Measurements from ENCODE around the gene APOB. TPM values are rescaled to one million over a fixed set of nuclear protein-coding genes. Genes with fewer than 3 reads are reported as not detected.

The APOB gene
- total RNA-seq, 1 experiment from 2014 or later, result 1.5 TPM

DNA sequence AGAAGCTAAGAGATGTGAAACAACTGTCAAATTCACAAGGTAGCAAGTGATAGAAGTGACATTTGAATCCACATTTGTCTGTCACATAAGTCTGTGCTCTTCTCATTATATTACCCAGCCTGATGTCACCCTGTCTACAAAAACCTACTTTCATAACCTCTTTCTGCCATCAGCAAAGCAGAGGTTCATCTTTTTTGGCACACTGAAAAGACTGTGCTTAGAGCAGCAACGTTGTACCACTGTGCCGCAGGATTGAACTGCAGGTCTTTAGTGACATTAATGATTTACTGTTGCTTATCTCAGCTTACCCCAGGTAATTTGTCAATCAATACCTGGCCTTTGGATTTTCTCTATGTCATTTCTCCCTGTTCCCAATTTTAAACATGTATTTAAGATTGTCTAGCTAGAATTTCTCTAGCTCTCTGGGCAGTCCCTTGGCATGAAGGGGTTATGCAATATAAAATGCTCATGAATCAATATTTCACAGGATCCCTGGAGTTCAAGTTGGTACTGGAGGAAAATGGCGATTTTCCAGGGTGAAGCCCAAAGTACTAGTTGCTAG is 48.5 kb upstream of the APOB start (continued):
- no peak for TF ChIP-seq AR (CRISPR knock-in tag; IDR thresholded peaks at IDR 0.05)
- TF ChIP-seq, protein P1, sequence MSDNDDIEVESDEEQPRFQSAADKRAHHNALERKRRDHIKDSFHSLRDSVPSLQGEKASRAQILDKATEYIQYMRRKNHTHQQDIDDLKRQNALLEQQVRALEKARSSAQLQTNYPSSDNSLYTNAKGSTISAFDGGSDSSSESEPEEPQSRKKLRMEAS (CRISPR knock-in tag; IDR thresholded peaks at IDR 0.05), result no peak
- no peak for TF ChIP-seq SOX15 (CRISPR knock-in tag; IDR thresholded peaks at IDR 0.05)
- no peak for TF ChIP-seq STAT6 (CRISPR knock-in tag; conservative IDR thresholded peaks at IDR 0.05; ENCODE audit: low read depth)

- no peaks in the 10 kb centered on the region for H3K4me1 Mint-ChIP-seq
- H3K36me3 Mint-ChIP-seq, result no peaks in the 10 kb centered on the region
- POLR2A ChIA-PET, result no interaction called here
- no peaks in the 10 kb centered on the region for H3K27me3 Mint-ChIP-seq (ENCODE audit: low read depth)
- peaks cover 8% of the 10 kb centered on the region for H3K9me3 Mint-ChIP-seq
- no peak overlapping the region for H3K27ac Mint-ChIP-seq
- no peak for ATAC-seq
- no peak overlapping the region for H3K4me3 Mint-ChIP-seq
- CTCF ChIA-PET, result no interaction called here
- DNase-seq (ENCODE audit: low spot score), result no peak
- TF ChIP-seq RORB (CRISPR knock-in tag; IDR thresholded peaks at IDR 0.05), result no peak
- TF ChIP-seq, protein P2, sequence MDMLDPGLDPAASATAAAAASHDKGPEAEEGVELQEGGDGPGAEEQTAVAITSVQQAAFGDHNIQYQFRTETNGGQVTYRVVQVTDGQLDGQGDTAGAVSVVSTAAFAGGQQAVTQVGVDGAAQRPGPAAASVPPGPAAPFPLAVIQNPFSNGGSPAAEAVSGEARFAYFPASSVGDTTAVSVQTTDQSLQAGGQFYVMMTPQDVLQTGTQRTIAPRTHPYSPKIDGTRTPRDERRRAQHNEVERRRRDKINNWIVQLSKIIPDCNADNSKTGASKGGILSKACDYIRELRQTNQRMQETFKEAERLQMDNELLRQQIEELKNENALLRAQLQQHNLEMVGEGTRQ (CRISPR knock-in tag; IDR thresholded peaks at IDR 0.05), result no peak
- no peak for TF ChIP-seq FOXK1 (CRISPR knock-in tag; IDR thresholded peaks at IDR 0.05)
- TF ChIP-seq AR (CRISPR knock-in tag; IDR thresholded peaks at IDR 0.05), result no peak
- TF ChIP-seq SMAD4 (CRISPR knock-in tag; IDR thresholded peaks at IDR 0.05), result no peak
- TF ChIP-seq GTF2I (CRISPR knock-in tag; conservative IDR thresholded peaks at IDR 0.05), result no peak
- TF ChIP-seq ZNF219 (CRISPR knock-in tag; IDR thresholded peaks at IDR 0.05; ENCODE audit: borderline replicate concordance), result no peak
- no peak for TF ChIP-seq TEAD1 (CRISPR knock-in tag; IDR thresholded peaks at IDR 0.05)
- no peak for TF ChIP-seq STAT6 (CRISPR knock-in tag; conservative IDR thresholded peaks at IDR 0.05; ENCODE audit: low read depth)
- TF ChIP-seq, protein P3, sequence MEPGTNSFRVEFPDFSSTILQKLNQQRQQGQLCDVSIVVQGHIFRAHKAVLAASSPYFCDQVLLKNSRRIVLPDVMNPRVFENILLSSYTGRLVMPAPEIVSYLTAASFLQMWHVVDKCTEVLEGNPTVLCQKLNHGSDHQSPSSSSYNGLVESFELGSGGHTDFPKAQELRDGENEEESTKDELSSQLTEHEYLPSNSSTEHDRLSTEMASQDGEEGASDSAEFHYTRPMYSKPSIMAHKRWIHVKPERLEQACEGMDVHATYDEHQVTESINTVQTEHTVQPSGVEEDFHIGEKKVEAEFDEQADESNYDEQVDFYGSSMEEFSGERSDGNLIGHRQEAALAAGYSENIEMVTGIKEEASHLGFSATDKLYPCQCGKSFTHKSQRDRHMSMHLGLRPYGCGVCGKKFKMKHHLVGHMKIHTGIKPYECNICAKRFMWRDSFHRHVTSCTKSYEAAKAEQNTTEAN (CRISPR knock-in tag; IDR thresholded peaks at IDR 0.05), result no peak
- no peak for TF ChIP-seq ZNF232 (CRISPR knock-in tag; IDR thresholded peaks at IDR 0.05)
- no peak for TF ChIP-seq NFATC4 (CRISPR knock-in tag; IDR thresholded peaks at IDR 0.05)
- TF ChIP-seq, protein P4, sequence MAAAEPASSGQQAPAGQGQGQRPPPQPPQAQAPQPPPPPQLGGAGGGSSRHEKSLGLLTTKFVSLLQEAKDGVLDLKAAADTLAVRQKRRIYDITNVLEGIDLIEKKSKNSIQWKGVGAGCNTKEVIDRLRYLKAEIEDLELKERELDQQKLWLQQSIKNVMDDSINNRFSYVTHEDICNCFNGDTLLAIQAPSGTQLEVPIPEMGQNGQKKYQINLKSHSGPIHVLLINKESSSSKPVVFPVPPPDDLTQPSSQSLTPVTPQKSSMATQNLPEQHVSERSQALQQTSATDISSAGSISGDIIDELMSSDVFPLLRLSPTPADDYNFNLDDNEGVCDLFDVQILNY (CRISPR knock-in tag; IDR thresholded peaks at IDR 0.05), result no peak
- no peak for TF ChIP-seq CBFB (CRISPR knock-in tag; IDR thresholded peaks at IDR 0.05; ENCODE audit: low read depth)
- TF ChIP-seq CREB1 (CRISPR knock-in tag; IDR thresholded peaks at IDR 0.05), result no peak
- TF ChIP-seq, protein P5, sequence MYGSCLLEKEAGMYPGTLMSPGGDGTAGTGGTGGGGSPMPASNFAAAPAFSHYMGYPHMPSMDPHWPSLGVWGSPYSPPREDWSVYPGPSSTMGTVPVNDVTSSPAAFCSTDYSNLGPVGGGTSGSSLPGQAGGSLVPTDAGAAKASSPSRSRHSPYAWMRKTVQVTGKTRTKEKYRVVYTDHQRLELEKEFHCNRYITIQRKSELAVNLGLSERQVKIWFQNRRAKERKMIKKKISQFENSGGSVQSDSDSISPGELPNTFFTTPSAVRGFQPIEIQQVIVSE (CRISPR knock-in tag; IDR thresholded peaks at IDR 0.05; ENCODE audit: borderline replicate concordance), result no peak
- no peak for TF ChIP-seq TEAD4 (CRISPR knock-in tag; IDR thresholded peaks at IDR 0.05)
- no peak for TF ChIP-seq MLX (CRISPR knock-in tag; IDR thresholded peaks at IDR 0.05)
These were observed 40.5 kb upstream of the APOB start for GRCh38 chr2:21084401-21084800.
